Activated CD4-positive, CD25-positive, alpha-beta regulatory T cell treated with anti-CD3 and anti-CD28 coated beads, Interleukin-2, amount 50 U/mL, for 72 hours (primary cell): ENCODE measurements around the gene NRCAM.

Source experiments
- DNase-seq: peaks from one replicate; pipeline ENCODE4 v3.0.0; 2021

The NRCAM gene

DNA sequence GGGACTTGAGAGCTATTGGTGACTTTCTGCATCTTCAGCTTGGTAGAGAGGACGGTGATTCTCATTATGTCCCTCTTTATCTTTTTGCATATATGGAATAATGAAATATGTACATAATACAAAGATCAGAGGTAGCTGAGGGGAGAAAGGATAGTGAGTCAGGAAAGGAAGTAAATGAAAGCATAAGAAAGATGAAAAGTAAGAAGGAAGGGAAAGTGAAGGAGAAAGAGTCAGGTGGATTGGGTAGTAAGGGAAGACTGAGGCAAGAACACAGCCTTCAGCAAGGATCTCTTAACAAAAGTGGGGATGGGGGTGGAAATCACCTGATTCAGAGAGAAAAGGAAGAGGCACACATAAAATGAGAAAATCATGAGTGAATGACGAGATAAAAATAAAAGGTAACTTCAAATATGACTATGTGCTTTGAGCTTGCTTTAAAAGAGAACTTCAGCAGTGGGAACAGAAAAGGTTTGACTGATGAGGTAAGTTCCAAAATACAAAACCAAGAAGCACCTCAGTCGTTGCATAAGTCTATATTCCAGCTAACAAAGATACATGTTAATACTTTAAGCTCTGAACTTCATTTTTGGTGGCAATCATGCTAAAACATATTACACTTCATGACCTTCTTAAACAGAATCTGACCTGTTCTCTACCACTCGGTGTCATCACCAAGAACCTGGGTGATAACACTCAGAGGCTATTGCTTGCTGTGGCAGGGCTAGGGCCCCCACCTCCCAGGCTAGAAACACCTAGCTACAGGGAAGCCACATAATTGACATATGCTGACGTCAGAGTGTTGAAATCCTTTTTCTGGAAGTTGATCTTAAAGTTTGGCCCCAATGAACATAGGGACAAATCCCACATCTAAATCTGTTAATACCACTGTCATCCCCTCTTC lies 32.9 kb downstream of the NRCAM start:
- DNase-seq = no peak

DNA sequence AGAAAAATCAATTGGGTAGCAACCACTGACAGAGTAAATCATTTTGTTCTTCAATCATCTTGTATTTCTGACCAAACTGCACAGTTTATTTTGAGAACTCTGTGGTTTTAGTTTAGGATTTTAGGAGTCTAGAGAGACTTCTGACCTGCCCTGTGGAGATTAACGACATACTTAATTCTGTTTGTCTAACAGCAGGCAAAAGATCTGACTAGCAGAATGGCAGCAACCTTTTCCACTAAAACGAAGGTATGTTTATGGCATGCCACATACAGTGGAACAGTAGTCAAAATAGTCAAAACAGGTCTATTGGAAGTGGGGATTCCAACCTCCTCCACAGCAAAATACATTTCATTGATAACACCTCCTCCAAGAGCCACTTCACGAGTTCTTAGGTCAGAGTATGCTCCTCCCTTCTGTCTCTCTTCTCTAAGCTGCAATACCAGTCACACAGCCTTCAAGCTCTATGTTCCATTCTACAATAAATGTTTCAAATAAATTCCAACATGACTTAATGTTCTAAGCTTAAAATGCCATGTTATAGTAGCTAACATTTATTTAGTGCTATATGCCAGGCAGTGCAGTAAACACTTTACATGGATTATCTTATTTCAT lies 34.4 kb downstream of the NRCAM start:
- DNase-seq = no peak

DNA sequence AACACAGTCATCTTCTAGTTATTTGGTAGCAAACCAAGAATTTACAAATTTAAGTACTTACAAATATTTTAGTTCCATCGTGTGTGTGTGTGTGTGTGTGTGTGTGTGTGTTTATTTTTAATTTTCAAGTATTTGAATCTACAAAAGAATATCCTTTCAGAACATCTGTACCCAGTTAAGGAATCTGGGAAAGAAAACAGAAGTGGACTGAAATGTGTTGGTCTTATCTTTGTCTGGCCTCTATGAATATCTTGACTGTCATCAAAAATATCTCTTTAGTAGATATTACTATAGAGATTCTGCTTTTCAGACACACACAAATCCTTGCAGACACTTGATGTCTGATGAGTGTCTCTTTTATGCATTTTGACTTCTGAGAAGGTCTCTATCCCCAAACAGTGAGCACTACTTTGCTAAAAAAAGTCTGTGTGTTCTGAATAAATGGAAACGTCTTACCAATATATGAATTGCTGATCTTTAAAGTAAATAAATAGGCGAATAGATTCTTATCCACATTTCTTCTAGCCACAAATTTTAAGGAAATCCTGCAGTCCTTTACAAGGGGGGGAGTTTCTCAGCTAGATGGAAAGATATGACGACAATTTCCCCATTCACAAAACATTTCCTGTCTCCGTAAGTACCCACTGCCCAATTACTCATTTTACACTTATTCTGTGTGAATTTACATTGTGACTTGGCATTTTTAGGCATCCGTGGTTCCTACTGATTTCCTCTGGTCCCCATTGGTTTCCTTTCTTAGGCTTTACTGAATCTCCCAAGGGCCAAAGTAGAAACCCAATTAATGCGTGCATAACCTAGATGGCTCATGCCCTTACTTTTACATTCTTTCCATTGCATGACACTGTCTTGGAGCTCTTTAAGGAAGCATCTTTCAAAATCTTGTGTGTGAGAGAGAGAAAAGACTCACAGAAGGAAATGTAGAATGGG lies 36.0 kb downstream of the NRCAM start:
- no peak for DNase-seq

DNA sequence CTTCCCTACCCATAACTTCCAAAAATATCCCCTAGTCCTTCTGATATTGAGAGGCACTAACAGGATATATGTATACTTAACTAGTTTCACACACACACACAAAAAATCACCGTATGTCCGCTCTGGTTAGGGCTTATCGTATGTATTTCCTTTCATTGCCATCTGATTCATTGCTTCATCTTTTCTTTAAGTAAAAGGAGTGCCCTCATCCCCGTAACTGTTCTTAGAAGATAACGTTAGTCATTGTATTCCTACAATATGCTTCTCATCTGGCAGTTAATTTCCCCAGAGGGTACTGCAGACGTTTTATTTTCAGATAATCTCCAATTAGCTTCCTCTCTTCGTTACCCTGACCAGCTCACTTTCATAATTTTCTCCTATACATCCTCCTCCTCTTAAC lies 37.3 kb downstream of the NRCAM start:
- no peak for DNase-seq

DNA sequence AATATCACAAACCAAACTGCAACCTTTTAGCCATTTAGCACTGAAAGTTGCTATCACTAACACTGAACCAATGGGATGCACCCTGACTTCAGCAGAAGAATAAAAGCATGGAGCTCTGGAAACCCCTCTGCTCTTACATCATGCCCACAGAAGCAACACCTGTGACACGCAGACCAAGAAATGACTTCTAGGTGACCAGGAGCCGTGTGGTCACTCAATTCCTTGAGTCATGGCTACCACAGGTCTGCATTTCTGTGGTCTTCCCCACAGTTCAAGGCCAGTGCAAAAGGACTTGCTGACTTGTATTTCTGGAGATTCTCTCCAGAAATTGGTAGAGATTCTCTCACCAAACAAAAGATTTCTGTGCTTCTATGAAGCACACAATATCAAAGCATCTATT lies 38.3 kb downstream of the NRCAM start:
- no peak for DNase-seq

DNA sequence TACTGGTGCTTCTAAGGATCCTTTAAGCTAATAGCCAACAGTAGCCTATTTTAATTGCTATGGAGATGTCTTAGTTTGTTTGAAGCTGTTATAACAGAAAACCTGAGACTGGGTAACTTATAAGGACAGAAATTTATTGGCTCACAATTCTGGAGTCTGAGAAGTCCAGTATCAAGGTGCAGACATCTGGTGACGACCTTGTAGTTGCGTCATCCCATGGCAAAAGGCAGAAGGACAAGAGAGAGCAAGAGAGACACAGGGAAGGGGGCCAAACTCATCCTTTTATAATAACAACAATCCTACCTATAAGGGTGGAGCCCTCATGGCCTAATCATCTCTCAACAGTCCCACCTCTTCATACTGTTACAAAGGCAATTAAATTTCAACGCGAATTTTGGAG lies 39.1 kb downstream of the NRCAM start:
- no peak for DNase-seq

DNA sequence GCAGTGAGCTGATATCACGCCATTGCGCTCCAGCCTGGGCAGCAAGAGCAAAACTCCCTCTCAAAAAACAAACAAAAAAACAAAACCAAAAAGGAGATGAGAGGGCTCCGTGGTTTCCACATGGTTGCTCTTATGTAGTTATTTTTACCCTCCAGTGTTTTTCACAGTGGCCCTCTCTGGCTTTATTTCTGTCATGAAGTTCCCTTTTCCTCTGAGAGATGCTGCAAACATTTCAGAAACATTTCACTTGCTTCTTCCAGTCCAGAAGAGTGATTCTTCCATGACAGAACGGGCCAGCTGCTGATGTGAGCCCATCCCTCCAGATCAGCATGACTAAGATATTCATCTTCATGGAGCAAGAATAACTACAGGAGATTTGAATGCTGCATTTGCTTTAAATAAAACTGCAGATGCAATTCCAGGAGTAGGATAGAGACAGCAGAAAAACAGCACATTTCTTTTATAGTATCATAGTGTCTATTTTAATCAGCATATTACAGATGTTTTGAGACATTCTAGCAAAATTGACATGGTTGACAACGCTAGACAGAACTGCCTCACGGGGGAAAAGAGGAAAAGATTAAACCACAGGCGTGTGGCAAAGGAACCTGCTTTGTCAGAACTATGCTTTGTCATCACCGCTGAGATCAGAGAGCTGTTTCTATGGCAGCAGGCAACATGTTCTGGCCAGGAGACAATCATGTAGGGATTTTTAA lies 40.3 kb downstream of the NRCAM start:
- DNase-seq = no peak

DNA sequence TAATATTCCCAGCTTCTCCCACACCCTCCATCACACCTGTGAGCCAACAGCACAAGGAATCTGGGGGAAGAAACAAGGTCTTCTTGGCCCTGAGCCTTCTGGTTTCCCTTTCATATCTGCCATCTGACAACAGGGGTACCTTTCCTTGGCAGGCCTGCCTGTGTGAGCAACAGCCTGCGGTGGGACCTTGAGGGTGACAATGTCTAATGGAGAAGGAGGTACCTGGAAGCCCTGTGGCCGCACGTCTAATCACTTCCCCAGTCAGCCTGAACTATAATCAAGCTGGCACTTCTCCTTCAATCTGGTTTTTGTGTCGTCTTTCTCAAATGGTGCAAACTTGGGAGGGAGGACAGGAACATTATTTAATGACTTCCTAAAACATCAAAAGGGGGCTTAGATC lies 41.2 kb downstream of the NRCAM start:
- DNase-seq = no peak

DNA sequence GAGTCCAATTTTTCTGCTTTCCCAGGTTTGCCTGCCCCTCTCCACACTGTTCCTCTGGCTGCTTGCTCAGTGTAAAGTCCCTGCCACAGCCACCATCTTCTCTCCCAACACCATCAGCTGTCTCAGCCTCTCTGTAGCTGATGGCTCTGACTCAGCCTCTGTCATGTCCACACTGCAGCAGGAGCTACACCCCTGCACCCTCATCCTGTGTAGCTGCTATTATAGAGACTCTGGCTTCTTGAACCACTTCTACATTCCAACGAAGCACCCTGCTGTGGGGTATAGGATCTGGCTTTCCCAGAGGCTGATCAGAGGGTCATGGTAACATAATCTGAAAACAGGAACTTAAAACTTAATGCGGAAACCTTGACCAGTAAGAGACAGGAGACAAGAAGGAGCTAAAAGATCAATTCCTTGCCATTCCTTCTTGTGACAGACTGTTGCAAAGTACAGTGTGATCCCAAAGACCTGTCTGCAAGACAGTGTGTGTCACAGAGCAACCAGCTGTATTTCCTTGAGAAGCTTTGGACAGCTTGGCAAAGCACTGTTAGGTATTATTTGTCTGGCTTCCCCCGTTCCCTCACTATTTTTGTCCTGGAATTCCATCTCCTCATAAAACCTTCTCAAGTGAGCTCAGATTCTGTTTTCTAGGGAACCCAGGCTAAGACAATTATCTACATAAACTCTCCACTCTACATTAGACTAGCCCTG lies 42.3 kb downstream of the NRCAM start:
- no peak for DNase-seq

DNA sequence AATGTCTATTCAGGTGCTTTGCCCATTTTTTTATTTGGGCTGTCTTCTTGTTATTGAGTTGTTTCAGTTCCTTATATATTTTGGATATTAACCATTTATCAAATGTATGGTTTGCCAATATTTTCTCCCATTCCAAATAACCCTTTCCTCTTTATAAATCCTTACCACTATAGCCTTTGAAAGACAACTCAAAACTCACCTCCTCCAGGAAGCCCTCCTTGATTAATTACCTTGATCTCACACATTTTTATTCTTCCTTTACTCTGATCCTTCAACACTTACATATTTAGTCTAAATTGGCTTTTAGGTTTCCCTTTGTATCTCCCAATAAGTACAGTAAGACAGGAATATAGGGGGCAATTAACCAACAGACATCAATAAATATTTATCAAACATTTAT lies 42.9 kb downstream of the NRCAM start:
- DNase-seq = no peak

DNA sequence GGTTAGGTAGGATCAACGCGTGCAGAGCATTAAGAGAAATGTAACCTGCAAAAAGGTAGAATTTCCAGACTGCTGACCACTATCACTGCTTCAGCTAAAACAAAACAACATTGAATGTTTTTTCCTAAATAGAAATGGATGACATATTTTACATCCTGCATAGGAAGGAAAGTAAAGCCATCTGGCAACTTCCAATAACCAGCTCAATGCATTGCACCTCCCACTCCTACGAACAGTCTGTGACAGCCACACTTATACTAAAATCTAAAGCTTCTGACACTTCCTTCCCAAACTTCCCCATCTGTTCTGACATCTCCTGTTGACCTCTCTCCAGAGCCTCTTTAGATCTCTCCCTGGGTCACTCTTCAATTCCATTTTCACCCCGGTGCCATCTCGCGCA lies 47.1 kb downstream of the NRCAM start:
- no peak for DNase-seq

DNA sequence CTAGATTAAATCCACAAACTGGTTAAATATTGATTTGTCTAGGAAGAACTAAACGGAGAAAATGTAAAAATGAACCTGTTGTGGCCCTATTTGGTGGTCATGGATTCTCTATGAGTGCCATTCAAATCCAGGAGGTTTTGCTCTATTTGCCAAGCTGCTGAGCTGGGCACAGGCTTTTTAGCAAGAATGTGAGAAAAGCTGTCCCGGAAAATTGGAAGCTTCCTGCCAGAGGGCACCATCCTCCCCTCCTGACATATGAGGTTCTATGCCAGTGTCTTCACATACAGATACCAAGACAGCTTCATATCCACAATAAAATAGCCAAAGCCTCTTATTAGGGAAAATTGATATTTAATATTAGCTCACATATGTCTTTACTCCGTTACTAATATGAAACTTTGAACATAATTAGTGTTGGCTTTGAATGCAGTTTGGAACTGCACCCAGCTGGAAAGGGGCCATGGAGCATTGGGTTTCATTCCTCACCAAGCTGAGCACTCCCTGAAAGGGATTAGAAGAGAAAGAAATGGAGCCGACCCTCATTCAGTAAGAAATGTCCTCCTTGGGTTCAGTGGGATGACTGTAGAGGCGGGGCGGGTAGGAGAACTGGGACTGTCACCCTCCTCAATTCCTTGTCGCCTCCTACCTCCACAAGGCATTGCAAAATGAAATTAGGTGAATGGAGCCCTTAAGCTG lies 47.8 kb downstream of the NRCAM start:
- no peak for DNase-seq

DNA sequence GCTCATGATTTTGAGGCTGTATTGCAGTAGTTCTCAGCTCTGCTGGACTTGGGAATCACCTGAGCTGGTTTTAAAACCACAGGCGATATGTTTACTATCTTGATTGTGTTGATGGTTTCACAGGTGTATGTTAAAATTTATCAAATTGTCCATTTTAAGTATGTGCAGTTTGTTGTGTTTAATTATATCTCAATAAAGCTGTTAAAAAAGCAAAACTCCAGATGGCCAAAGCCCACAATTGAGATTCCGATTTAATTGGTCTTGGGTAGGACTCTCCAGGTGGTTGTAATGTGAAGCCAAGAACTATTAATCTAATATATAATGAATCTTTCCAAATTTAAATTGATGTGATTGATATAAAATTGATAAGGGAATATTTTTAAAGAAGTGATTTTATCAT lies 48.6 kb downstream of the NRCAM start:
- DNase-seq = no peak

DNA sequence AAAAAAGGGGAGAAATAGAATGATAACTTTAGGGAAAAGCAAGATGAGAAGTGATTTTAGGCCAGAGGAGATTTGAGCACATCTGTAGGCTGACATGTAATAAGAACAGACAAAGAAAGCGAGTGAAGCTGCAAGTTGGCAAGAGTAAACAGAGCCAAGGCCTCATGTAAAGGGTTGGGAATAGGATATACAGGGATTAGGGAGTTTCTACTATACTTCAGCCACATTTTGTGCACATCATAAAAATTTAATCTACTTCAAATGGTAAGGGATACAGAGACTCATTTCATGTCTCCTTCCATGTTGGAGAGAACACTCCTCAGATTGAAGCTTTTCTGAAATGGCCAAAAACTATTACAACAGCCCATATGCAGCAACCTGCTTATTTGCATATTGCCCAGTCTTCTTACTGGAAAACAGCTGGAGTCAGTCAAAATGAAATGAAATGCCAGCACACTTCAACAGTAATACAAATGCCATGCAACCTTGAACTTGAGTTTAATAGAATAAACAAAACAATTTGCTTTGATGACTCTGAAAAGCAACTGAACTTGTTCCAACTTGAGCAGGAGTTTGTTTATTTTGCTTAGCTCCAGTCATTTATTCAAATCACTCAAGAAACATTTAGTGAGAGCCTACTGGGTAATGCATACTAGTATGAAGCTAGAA lies 49.9 kb downstream of the NRCAM start:
- no peak for DNase-seq

DNA sequence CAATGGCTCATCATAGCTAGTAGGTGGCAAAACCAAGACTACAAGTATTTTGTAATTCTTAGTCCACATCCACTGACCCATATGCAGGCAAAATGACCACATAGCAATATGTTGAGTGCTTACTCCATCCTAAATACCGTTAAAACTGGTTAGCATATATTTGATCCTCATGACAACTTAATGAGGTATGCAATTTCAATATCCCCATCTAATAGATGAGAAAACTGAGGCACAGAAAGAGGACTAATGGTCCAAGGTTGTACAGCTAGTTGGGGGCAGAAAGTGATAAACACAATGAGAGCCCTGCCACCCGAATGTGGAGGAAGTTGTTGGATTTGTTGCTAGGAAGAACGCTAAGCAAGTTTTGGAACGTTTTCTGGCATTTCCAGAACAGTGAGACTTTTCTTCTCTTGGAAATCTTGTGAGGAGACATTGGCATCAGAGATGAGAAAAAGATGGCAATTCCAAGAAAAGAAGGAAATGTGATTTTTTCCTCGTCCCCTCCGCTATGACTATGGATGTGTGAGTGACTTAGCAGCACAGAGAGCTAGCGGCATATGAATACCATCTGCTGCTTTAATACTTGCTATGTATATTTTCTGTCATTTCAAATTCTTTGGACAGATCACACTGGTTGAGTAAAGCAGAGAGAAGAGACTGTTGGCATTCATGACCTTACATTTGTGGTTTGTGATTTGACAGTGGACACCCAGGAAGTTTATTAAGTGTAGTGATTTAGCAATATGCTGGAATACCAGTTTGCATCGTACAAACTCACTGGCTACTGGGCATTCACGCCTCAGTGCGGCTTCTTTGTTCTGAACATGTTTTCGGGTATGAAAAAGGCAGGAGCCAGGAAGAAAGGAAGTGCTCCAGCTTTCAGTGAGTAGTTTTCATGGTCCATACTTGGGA lies 51.5 kb downstream of the NRCAM start:
- DNase-seq = no peak

DNA sequence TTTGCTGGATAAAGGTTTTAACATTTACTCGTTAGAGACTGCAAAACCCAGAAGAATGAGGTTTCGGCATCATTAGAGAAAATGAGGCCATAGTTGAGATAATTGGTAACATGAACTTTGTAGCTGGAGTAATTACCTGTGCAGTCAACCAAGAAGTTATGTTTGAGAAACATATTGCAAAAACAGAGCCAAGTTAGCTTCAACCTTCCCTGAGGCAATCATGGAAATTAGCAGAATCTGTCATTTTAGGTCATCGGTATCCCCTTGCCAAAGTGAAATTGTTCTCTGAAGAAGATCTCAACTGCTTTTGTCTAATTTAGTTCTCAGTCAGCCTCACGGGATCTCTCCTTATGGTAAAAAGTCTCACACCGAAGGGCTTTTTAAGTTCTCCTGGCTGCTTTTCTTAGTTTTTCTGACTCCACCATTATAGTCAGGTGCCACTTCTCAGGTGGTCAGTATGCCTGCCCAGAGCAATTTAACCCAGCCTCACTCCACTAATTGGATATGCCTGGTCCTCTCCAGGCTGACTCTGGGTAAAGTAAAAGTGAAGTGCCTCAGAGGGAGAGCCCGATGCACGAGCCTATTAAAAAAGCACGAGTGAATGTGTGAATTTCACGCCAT lies 52.5 kb downstream of the NRCAM start:
- no peak for DNase-seq

DNA sequence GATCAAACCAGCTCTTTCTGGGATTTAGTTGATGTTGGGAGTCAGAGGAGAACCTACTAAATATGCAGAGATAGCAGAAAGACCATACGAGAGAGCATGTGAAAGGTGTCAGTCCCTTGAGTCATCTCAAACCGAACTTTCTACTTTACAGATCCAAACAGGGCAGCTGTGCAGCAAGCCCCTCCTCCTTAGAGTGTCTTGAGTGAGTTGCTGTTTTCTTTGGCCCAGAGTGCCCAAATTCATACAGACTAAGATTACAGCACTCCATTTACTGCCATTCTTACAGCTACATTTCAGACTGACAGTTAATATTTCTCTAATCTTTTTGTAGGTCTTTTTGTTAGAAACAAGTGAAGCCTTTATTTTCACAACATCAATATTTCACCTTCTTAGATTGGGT lies 53.4 kb downstream of the NRCAM start:
- DNase-seq = no peak

DNA sequence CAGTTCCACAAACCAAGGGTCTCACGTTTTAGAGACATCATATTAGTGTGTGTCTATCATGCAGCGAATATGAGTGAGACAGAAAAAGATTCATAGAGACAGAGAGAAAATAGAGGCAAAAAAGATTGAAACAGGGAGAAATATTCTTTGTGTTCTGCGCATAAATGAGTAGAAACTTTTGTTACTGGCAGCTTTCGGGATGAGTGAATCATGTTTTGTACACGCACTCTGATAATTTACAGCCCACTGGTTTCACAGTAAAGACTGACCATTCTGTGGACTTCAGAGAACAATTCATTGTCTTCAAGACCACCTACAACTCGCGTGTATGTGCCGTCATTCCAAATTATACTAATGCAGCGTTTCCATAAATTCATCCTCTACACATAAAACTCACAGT lies 60.2 kb downstream of the NRCAM start:
- no peak for DNase-seq

DNA sequence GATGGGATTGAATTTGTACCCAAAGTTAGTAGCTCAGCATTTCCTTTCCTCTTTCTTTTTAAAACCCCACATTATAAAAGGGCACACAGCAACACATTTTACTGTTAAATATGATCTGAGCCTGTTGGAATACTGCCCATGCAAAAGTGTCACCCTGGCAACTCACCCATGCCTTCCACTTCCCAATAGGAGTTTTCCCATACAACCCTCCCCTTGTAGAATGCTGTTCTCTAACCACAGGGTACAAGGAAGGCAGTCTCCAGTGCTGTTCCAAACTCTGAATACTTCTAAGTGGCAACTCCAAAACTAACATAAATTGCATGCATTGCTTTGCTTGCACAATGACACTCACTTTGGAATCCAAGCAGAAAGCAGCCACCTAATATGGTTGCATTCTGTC lies 60.8 kb downstream of the NRCAM start:
- no peak for DNase-seq
